IgD-negative memory B cell (primary cell): ENCODE measurements around the gene PCDH19. TPM values are rescaled to one million over a fixed set of nuclear protein-coding genes. Genes with fewer than 3 reads are reported as not detected.
A peak's percentile ranks its signal among the peaks of the same experiment; 100 is the strongest.

Experiments used
- H3K27ac Mint-ChIP-seq, 3 donors: one replicate each; pipeline ENCODE4 v1.8.0; 2020 to 2022; ENCODE audit warnings: mild to moderate bottlenecking in 3 of 3, mixed read lengths in 3 of 3, moderate library complexity in 1 of 3
- H3K27me3 Mint-ChIP-seq: one replicate; pipeline ENCODE4 v1.8.0; 2021; ENCODE audit warnings: mixed read lengths
- H3K36me3 Mint-ChIP-seq: one replicate; pipeline ENCODE4 v1.8.0; 2020; ENCODE audit warnings: mild to moderate bottlenecking, mixed read lengths
- H3K4me1 Mint-ChIP-seq, 3 donors: one replicate each; pipeline ENCODE4 v1.8.0; 2020 to 2022; ENCODE audit warnings: mixed read lengths in 3 of 3, mild to moderate bottlenecking in 1 of 3
- H3K4me3 Mint-ChIP-seq, 4 donors: one replicate each; pipeline ENCODE4 v1.8.0; 2020 to 2022; ENCODE audit warnings: mild to moderate bottlenecking in 4 of 4, mixed read lengths in 4 of 4, moderate library complexity in 3 of 4
- H3K9me3 Mint-ChIP-seq, 3 donors: one replicate each; pipeline ENCODE4 v1.8.0; 2020 to 2021; ENCODE audit warnings: mixed read lengths in 3 of 3, mild to moderate bottlenecking in 1 of 3
- polyA plus RNA-seq: library from polyadenylated mRNA; unstranded; fragments of 300-500 nt; fragmentation: Illumina TruSeq; gene quantifications from one replicate; pipeline ENCODE4 v1.2.3, GENCODE V29; 2021

Gene PCDH19
- polyA plus RNA-seq, 1 donor from 2014 or later = not detected

- no peaks in the 10 kb centered on the region for H3K36me3 Mint-ChIP-seq
- H3K27ac Mint-ChIP-seq = no peak overlapping the region
- no peak overlapping the region for H3K4me3 Mint-ChIP-seq
Measured at GRCh38 chrX:100363896-100364295, 46.2 kb downstream of the PCDH19 start.

GRCh38 chrX:100358766-100359165 is 51.3 kb downstream of the PCDH19 start:
- Mint-ChIP-seq H3K4me3 (no peak overlapping the region), H3K9me3 (no peaks in the 10 kb centered on the region), H3K36me3 (no peaks in the 10 kb centered on the region), H3K27ac (peak overlapping the region in 1 of 3 donors; percentile 13), H3K27me3 (no peaks in the 10 kb centered on the region), H3K4me1 (no peaks in the 10 kb centered on the region)

More at GRCh38 chrX:100363896-100364295, 46.2 kb downstream of the PCDH19 start:
- peaks cover 0 to 1% (median 0%) of the 10 kb centered on the region in 3 donors for H3K4me1 Mint-ChIP-seq
- peaks cover 3% of the 10 kb centered on the region for H3K27me3 Mint-ChIP-seq
- H3K9me3 Mint-ChIP-seq = no peaks in the 10 kb centered on the region

- Mint-ChIP-seq H3K27ac (no peak overlapping the region), H3K27me3 (no peaks in the 10 kb centered on the region), H3K9me3 (no peaks in the 10 kb centered on the region), H3K4me1 (no peaks in the 10 kb centered on the region), H3K36me3 (no peaks in the 10 kb centered on the region), H3K4me3 (no peak overlapping the region)
Measured at GRCh38 chrX:100356351-100356896, 53.6 kb downstream of the PCDH19 start.

GRCh38 chrX:100355680-100356079 is 54.4 kb downstream of the PCDH19 start:
- H3K4me1 Mint-ChIP-seq = no peaks in the 10 kb centered on the region
- no peak overlapping the region for H3K4me3 Mint-ChIP-seq
- no peaks in the 10 kb centered on the region for H3K27me3 Mint-ChIP-seq
- no peaks in the 10 kb centered on the region for H3K36me3 Mint-ChIP-seq
- no peaks in the 10 kb centered on the region for H3K9me3 Mint-ChIP-seq
- H3K27ac Mint-ChIP-seq = no peak overlapping the region

GRCh38 chrX:100353326-100353725 is 56.7 kb downstream of the PCDH19 start:
- no peaks in the 10 kb centered on the region for H3K36me3 Mint-ChIP-seq
- no peaks in the 10 kb centered on the region for H3K27me3 Mint-ChIP-seq
- H3K4me1 Mint-ChIP-seq = no peaks in the 10 kb centered on the region
- H3K27ac Mint-ChIP-seq = no peak overlapping the region
- H3K4me3 Mint-ChIP-seq = no peak overlapping the region
- no peaks in the 10 kb centered on the region for H3K9me3 Mint-ChIP-seq

GRCh38 chrX:100350704-100351489 is 59.2 kb downstream of the PCDH19 start:
- Mint-ChIP-seq H3K27me3 (no peaks in the 10 kb centered on the region), H3K9me3 (no peaks in the 10 kb centered on the region), H3K27ac (no peak overlapping the region), H3K4me1 (no peaks in the 10 kb centered on the region), H3K36me3 (no peaks in the 10 kb centered on the region), H3K4me3 (no peak overlapping the region)

- Mint-ChIP-seq H3K27ac (no peak overlapping the region), H3K27me3 (no peaks in the 10 kb centered on the region), H3K4me1 (no peaks in the 10 kb centered on the region), H3K36me3 (no peaks in the 10 kb centered on the region), H3K9me3 (no peaks in the 10 kb centered on the region), H3K4me3 (no peak overlapping the region)
Measured at GRCh38 chrX:100349391-100349790, 60.7 kb downstream of the PCDH19 start.

GRCh38 chrX:100341142-100341510 is 68.9 kb downstream of the PCDH19 start:
- no peaks in the 10 kb centered on the region for H3K36me3 Mint-ChIP-seq
- no peaks in the 10 kb centered on the region for H3K4me1 Mint-ChIP-seq
- H3K4me3 Mint-ChIP-seq = no peak overlapping the region
- H3K27me3 Mint-ChIP-seq = peaks cover 1% of the 10 kb centered on the region
- H3K9me3 Mint-ChIP-seq = no peaks in the 10 kb centered on the region
- H3K27ac Mint-ChIP-seq = no peak overlapping the region

- Mint-ChIP-seq H3K4me3 (no peak overlapping the region), H3K27me3 (peaks cover 3% of the 10 kb centered on the region), H3K9me3 (no peaks in the 10 kb centered on the region), H3K36me3 (no peaks in the 10 kb centered on the region), H3K4me1 (no peaks in the 10 kb centered on the region), H3K27ac (no peak overlapping the region)
Measured at GRCh38 chrX:100340491-100341141, 69.5 kb downstream of the PCDH19 start.

- H3K9me3 Mint-ChIP-seq = peaks cover 0 to 1% (median 0%) of the 10 kb centered on the region in 3 donors
- no peak overlapping the region for H3K27ac Mint-ChIP-seq
- H3K36me3 Mint-ChIP-seq = no peaks in the 10 kb centered on the region
- H3K4me1 Mint-ChIP-seq = no peaks in the 10 kb centered on the region
- H3K4me3 Mint-ChIP-seq = no peak overlapping the region
- peaks cover 5% of the 10 kb centered on the region for H3K27me3 Mint-ChIP-seq
Measured at GRCh38 chrX:100328351-100328750, 81.7 kb downstream of the PCDH19 start.

GRCh38 chrX:100319716-100320115 is 90.4 kb downstream of the PCDH19 start:
- no peaks in the 10 kb centered on the region for H3K36me3 Mint-ChIP-seq
- peaks cover 0 to 3% (median 2%) of the 10 kb centered on the region in 3 donors for H3K9me3 Mint-ChIP-seq
- H3K27ac Mint-ChIP-seq = no peak overlapping the region
- H3K4me1 Mint-ChIP-seq = peaks cover 0 to 2% (median 0%) of the 10 kb centered on the region in 3 donors
- H3K4me3 Mint-ChIP-seq = no peak overlapping the region
- peaks cover 2% of the 10 kb centered on the region for H3K27me3 Mint-ChIP-seq

- Mint-ChIP-seq H3K9me3 (peaks cover 0 to 3% (median 0%) of the 10 kb centered on the region in 3 donors), H3K4me3 (no peak overlapping the region), H3K27ac (no peak overlapping the region), H3K4me1 (peaks cover 0 to 2% (median 0%) of the 10 kb centered on the region in 3 donors), H3K27me3 (no peaks in the 10 kb centered on the region), H3K36me3 (no peaks in the 10 kb centered on the region)
Measured at GRCh38 chrX:100316987-100317386, 93.1 kb downstream of the PCDH19 start.

- Mint-ChIP-seq H3K4me1 (no peaks in the 10 kb centered on the region), H3K9me3 (no peaks in the 10 kb centered on the region), H3K27ac (no peak overlapping the region), H3K36me3 (no peaks in the 10 kb centered on the region), H3K4me3 (no peak overlapping the region), H3K27me3 (no peaks in the 10 kb centered on the region)
Measured at GRCh38 chrX:100315566-100315965, 94.5 kb downstream of the PCDH19 start.

- H3K4me1 Mint-ChIP-seq = no peaks in the 10 kb centered on the region
- H3K27ac Mint-ChIP-seq = no peak overlapping the region
- H3K36me3 Mint-ChIP-seq = peaks cover 1% of the 10 kb centered on the region
Measured at GRCh38 chrX:100299559-100299958, 110.5 kb downstream of the PCDH19 start.

GRCh38 chrX:100297728-100298127 is 112.3 kb downstream of the PCDH19 start:
- Mint-ChIP-seq H3K27me3 (no peaks in the 10 kb centered on the region), H3K27ac (no peak overlapping the region), H3K4me3 (no peak overlapping the region), H3K9me3 (no peaks in the 10 kb centered on the region), H3K36me3 (no peaks in the 10 kb centered on the region), H3K4me1 (no peaks in the 10 kb centered on the region)

More at GRCh38 chrX:100299559-100299958, 110.5 kb downstream of the PCDH19 start:
- no peak overlapping the region for H3K4me3 Mint-ChIP-seq
- no peaks in the 10 kb centered on the region for H3K27me3 Mint-ChIP-seq
- H3K9me3 Mint-ChIP-seq = peaks cover 0 to 1% (median 0%) of the 10 kb centered on the region in 3 donors
